GM12878 (cell line): ENCODE measurements around the gene WSCD2.

Experiments
- BACH1 ChIP-seq: fragments of 450-650 bp; IDR thresholded peaks from 2 replicates; pipeline ENCODE4 v1.6.1; 2017; ENCODE audit warnings: mild to moderate bottlenecking, borderline replicate concordance
- POLR2A ChIP-seq: IDR thresholded peaks from 2 replicates; pipeline ENCODE4 v1.6.1; 2011; ENCODE audit warnings: low read depth, mild to moderate bottlenecking, low read length
- ZNF24 ChIP-seq: fragments of 450-650 bp; IDR thresholded peaks from 2 replicates; pipeline ENCODE4 v1.6.1; 2017; ENCODE audit warnings: antibody characterized with exemption, mild to moderate bottlenecking
- ZZZ3 ChIP-seq: IDR thresholded peaks from 2 replicates; pipeline ENCODE4 v1.6.1; 2011; ENCODE audit warnings: low read depth; ENCODE audit not compliant: control insufficient read depth, insufficient read length
- TF ChIP-seq, protein P1 (sequence below), 3 experiments: IDR thresholded peaks in 2 of 3; conservative IDR thresholded peaks in 1 of 3; 2 replicates each; pipeline ENCODE4 v1.5.1; 2011; ENCODE audit warnings: low read depth in 3 of 3, low read length in 3 of 3, mild to moderate bottlenecking in 3 of 3, control low read depth in 2 of 3, moderate library complexity in 2 of 3, inconsistent platforms in 1 of 3, mixed read lengths in 1 of 3; ENCODE audit not compliant: control insufficient read depth in 2 of 3, insufficient read depth in 1 of 3; ENCODE audit errors: extremely low read depth in 1 of 3
- TF ChIP-seq, protein P2 (sequence below): IDR thresholded peaks from 2 replicates; pipeline ENCODE4 v1.6.1; 2012; ENCODE audit warnings: low read depth, low read length, improper control_type of control experiment

DNA sequence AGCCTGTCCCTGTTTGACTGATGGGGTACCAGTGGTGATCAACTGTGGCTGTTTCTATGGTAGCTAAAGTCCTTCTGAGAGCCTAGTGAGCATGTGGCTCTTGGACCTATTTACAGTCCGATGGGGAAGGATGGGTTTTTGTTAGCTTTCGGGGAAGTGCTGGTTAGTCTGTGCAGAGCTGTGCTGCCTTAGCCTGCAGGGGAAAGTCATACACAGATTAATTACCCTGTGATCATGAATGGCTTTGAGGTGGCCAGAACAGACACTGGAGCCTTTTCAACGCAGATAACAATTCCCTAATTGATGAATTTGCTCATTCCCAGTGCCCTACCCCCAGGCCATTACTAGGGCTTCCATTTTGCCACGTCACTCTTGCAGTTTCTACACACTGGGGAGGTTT lies 99.7 kb downstream of the WSCD2 start:
- TF ChIP-seq ZNF24 (no peak), POLR2A (no peak), ZZZ3 (no peak), BACH1 (no peak)
- TF ChIP-seq, protein P1, sequence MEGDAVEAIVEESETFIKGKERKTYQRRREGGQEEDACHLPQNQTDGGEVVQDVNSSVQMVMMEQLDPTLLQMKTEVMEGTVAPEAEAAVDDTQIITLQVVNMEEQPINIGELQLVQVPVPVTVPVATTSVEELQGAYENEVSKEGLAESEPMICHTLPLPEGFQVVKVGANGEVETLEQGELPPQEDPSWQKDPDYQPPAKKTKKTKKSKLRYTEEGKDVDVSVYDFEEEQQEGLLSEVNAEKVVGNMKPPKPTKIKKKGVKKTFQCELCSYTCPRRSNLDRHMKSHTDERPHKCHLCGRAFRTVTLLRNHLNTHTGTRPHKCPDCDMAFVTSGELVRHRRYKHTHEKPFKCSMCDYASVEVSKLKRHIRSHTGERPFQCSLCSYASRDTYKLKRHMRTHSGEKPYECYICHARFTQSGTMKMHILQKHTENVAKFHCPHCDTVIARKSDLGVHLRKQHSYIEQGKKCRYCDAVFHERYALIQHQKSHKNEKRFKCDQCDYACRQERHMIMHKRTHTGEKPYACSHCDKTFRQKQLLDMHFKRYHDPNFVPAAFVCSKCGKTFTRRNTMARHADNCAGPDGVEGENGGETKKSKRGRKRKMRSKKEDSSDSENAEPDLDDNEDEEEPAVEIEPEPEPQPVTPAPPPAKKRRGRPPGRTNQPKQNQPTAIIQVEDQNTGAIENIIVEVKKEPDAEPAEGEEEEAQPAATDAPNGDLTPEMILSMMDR (IDR thresholded peaks at IDR 0.05 in 2 of 3, conservative IDR thresholded peaks at IDR 0.05 in 1 of 3; ENCODE audit: control insufficient read depth in 2 of 3, extremely low read depth in 1 of 3, insufficient read depth in 1 of 3, low read depth in 3 of 3, low read length in 3 of 3) = no peak
- TF ChIP-seq, protein P2, sequence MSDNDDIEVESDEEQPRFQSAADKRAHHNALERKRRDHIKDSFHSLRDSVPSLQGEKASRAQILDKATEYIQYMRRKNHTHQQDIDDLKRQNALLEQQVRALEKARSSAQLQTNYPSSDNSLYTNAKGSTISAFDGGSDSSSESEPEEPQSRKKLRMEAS = no peak
